DOHH2 (cell line): ENCODE data around the gene APBA2.

Experiments
- H3F3A ChIP-seq: fragments of 200-600 bp; sonication (generic), shearing (Covaris generic); 2 replicates; pipeline ENCODE4 v1.6.0; 2016; ENCODE audit warnings: antibody characterized with exemption, mild to moderate bottlenecking; ENCODE audit not compliant: control insufficient read depth, insufficient read depth
- H3K27ac ChIP-seq: fragments of 200-600 bp; sonication (generic); 2 replicates; pipeline ENCODE4 v1.5.1; 2014; ENCODE audit warnings: low read depth, mild to moderate bottlenecking, low read length, moderate library complexity
- H3K27me3 ChIP-seq: fragments of 200-600 bp; sonication (generic); 2 replicates; pipeline ENCODE4 v1.6.1; 2014; ENCODE audit warnings: mild to moderate bottlenecking, low read length, mixed read lengths; ENCODE audit not compliant: control insufficient read depth
- H3K36me3 ChIP-seq: fragments of 200-600 bp; sonication (generic); 2 replicates; pipeline ENCODE4 v1.6.1; 2014; ENCODE audit warnings: mild to moderate bottlenecking, low read length, moderate library complexity, mixed read lengths; ENCODE audit not compliant: control insufficient read depth
- H3K4me1 ChIP-seq: fragments of 200-600 bp; sonication (generic); 2 replicates; pipeline ENCODE4 v1.6.1; 2014; ENCODE audit warnings: mild to moderate bottlenecking, low read length, mixed read lengths; ENCODE audit not compliant: control insufficient read depth
- H3K4me2 ChIP-seq: fragments of 200-600 bp; sonication (generic); 2 replicates; pipeline ENCODE4 v1.6.0; 2014; ENCODE audit warnings: mild to moderate bottlenecking, low read length, moderate library complexity
- H3K4me3 ChIP-seq: fragments of 200-600 bp; sonication (generic); 2 replicates; pipeline ENCODE4 v1.5.1; 2014; ENCODE audit warnings: mild to moderate bottlenecking, low read length, mixed read lengths
- H3K79me2 ChIP-seq: fragments of 200-600 bp; sonication (generic); 2 replicates; pipeline ENCODE4 v1.6.1; 2014; ENCODE audit warnings: mild to moderate bottlenecking, low read length, mixed read lengths; ENCODE audit not compliant: control insufficient read depth
- H3K9me2 ChIP-seq: fragments of 200-600 bp; sonication (generic); replicated peaks from 2 replicates; pipeline ENCODE4 v1.6.1; 2014; ENCODE audit warnings: mild to moderate bottlenecking, low read length, mixed read lengths; ENCODE audit not compliant: control insufficient read depth
- H3K9me3 ChIP-seq: fragments of 200-600 bp; sonication (generic); 2 replicates; pipeline ENCODE4 v1.6.1; 2014; ENCODE audit warnings: antibody characterized with exemption, low read length, mixed read lengths; ENCODE audit not compliant: control insufficient read depth, insufficient read depth
- H4K20me1 ChIP-seq: fragments of 200-600 bp; sonication (generic); 2 replicates; pipeline ENCODE4 v1.6.0; 2014; ENCODE audit warnings: low read depth, mild to moderate bottlenecking, antibody characterized with exemption, low read length, moderate library complexity; ENCODE audit not compliant: control insufficient read depth, insufficient read depth
- EZH2phosphoT487 ChIP-seq: fragments of 200-600 bp; sonication (generic); IDR thresholded peaks from 2 replicates; pipeline ENCODE4 v1.6.1; 2017; ENCODE audit warnings: borderline replicate concordance, mild to moderate bottlenecking, antibody characterized with exemption, low read length, moderate library complexity, mixed read lengths
- TF ChIP-seq, protein P1 (sequence below): fragments of 200-600 bp; sonication (generic); IDR thresholded peaks from one replicate; pipeline ENCODE4 v1.5.1; 2014; ENCODE audit warnings: antibody characterized with exemption, mild to moderate bottlenecking, low read depth, low read length; ENCODE audit not compliant: poor library complexity, severe bottlenecking

APBA2 gene

DNA sequence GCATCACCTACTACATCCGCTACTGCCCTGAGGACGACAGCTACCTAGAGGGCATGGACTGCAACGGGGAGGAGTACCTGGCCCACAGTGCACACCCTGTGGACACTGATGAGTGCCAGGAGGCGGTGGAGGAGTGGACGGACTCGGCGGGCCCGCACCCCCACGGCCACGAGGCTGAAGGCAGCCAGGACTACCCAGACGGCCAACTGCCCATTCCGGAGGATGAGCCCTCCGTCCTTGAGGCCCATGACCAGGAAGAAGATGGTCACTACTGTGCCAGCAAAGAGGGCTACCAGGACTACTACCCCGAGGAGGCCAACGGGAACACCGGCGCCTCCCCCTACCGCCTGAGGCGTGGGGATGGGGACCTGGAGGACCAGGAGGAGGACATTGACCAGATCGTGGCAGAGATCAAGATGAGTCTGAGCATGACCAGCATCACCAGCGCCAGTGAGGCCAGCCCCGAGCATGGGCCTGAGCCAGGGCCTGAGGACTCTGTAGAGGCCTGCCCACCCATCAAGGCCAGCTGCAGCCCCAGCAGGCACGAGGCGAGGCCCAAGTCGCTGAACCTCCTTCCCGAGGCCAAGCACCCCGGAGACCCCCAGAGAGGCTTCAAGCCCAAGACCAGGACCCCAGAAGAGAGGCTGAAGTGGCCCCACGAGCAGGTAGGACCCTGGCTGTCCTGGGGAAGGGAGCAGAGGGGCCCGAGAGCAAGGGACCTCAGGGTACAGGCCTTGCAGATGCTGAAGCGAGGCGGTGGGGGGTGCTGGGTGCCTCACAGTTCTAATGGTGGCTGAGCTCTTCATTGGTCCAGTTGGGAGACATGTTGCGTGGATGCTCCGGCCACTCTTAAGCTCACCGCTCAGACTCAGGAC lies 168.6 kb downstream of the APBA2 start:
- no peak for TF ChIP-seq EZH2phosphoT487
- TF ChIP-seq, protein P1, sequence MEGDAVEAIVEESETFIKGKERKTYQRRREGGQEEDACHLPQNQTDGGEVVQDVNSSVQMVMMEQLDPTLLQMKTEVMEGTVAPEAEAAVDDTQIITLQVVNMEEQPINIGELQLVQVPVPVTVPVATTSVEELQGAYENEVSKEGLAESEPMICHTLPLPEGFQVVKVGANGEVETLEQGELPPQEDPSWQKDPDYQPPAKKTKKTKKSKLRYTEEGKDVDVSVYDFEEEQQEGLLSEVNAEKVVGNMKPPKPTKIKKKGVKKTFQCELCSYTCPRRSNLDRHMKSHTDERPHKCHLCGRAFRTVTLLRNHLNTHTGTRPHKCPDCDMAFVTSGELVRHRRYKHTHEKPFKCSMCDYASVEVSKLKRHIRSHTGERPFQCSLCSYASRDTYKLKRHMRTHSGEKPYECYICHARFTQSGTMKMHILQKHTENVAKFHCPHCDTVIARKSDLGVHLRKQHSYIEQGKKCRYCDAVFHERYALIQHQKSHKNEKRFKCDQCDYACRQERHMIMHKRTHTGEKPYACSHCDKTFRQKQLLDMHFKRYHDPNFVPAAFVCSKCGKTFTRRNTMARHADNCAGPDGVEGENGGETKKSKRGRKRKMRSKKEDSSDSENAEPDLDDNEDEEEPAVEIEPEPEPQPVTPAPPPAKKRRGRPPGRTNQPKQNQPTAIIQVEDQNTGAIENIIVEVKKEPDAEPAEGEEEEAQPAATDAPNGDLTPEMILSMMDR, result no peak
- no peaks in the 10 kb centered on the region for H3K79me2 ChIP-seq

GRCh38 chr15:29055876-29056275 lies 170.1 kb downstream of the APBA2 start:
- no peaks in the 10 kb centered on the region for H4K20me1 ChIP-seq
- no peaks in the 10 kb centered on the region for H3K36me3 ChIP-seq
- H3K4me3 ChIP-seq, result no peak overlapping the region
- H3K27me3 ChIP-seq, result no peaks in the 10 kb centered on the region
- H3F3A ChIP-seq, result no peaks in the 10 kb centered on the region
- H3K4me1 ChIP-seq, result no peaks in the 10 kb centered on the region
- no peak for TF ChIP-seq EZH2phosphoT487
- TF ChIP-seq, protein P1, result no peak
- H3K4me2 ChIP-seq, result no peak overlapping the region
- H3K9me2 ChIP-seq, result no peaks in the 10 kb centered on the region
- no peak overlapping the region for H3K27ac ChIP-seq
- no peaks in the 10 kb centered on the region; the same call in 1 of the 2 replicates for H3K9me3 ChIP-seq
- no peaks in the 10 kb centered on the region for H3K79me2 ChIP-seq

More for the DNA sequence above, 168.6 kb downstream of the APBA2 start:
- Histone ChIP-seq H3K27me3 (no peaks in the 10 kb centered on the region), H3F3A (no peaks in the 10 kb centered on the region), H3K4me3 (no peak overlapping the region), H3K4me2 (no peak overlapping the region), H3K27ac (no peak overlapping the region), H3K4me1 (no peaks in the 10 kb centered on the region), H3K9me2 (no peaks in the 10 kb centered on the region), H3K9me3 (no peaks in the 10 kb centered on the region; the same call in 1 of the 2 replicates), H3K36me3 (no peaks in the 10 kb centered on the region), H4K20me1 (no peaks in the 10 kb centered on the region)

- TF ChIP-seq EZH2phosphoT487, result no peak
- TF ChIP-seq, protein P1, result no peak
- Histone ChIP-seq H3K79me2 (no peaks in the 10 kb centered on the region), H3K9me3 (no peaks in the 10 kb centered on the region; the same call in 1 of the 2 replicates), H3K36me3 (no peaks in the 10 kb centered on the region), H3K27me3 (no peaks in the 10 kb centered on the region), H3K27ac (no peak overlapping the region), H4K20me1 (no peaks in the 10 kb centered on the region), H3K4me2 (no peak overlapping the region), H3K4me3 (no peak overlapping the region), H3K9me2 (no peaks in the 10 kb centered on the region), H3F3A (no peaks in the 10 kb centered on the region), H3K4me1 (no peaks in the 10 kb centered on the region)
Observed at GRCh38 chr15:29056839-29057450, 171.2 kb downstream of the APBA2 start.
